ENCODE results near the gene ZFP62.

DNA sequence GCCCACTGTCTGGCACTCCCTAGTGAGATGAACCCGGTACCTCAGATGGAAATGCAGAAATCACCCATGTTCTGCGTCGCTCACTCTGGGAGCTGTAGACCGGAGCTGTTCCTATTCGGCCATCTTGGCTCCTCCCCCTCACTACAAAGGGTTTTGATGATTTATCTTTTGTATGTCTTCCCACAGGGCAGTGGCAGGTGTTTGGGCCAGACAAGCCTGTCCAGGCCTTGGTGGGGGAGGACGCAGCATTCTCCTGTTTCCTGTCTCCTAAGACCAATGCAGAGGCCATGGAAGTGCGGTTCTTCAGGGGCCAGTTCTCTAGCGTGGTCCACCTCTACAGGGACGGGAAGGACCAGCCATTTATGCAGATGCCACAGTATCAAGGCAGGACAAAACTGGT is 47.3 kb upstream of the ZFP62 start:
- TF ChIP-seq CTCF (IDR thresholded peaks at IDR 0.05) (no peak), POLR2A (IDR thresholded peaks at IDR 0.05; ENCODE audit: low read depth) (no peak), POLR2AphosphoS5 (IDR thresholded peaks at IDR 0.05) (no peak)
